IPS-18a (cell line): ENCODE measurements around the gene RUNX1.

Experiments
- H3K27ac ChIP-seq: one replicate; pipeline ENCODE4 v1.5.1; 2013; ENCODE audit warnings: low read length
- H3K27me3 ChIP-seq: one replicate; pipeline ENCODE4 v1.6.1; 2013; ENCODE audit warnings: mild to moderate bottlenecking, low read length; ENCODE audit not compliant: control insufficient read depth, insufficient read depth
- H3K36me3 ChIP-seq: one replicate; pipeline ENCODE4 v1.6.1; 2013; ENCODE audit warnings: low read depth, low read length; ENCODE audit not compliant: control insufficient read depth
- H3K4me1 ChIP-seq: one replicate; pipeline ENCODE4 v1.6.1; 2013; ENCODE audit warnings: low read depth, low read length; ENCODE audit not compliant: control insufficient read depth
- H3K4me3 ChIP-seq: one replicate; pipeline ENCODE4 v1.5.1; 2013; ENCODE audit warnings: low read length
- H3K9ac ChIP-seq: one replicate; pipeline ENCODE4 v1.6.1; 2013; ENCODE audit warnings: mild to moderate bottlenecking, low read length, moderate library complexity
- H3K9me3 ChIP-seq: one replicate; pipeline ENCODE4 v1.6.1; 2013; ENCODE audit warnings: low read depth, low read length; ENCODE audit not compliant: control insufficient read depth

RUNX1 gene

DNA sequence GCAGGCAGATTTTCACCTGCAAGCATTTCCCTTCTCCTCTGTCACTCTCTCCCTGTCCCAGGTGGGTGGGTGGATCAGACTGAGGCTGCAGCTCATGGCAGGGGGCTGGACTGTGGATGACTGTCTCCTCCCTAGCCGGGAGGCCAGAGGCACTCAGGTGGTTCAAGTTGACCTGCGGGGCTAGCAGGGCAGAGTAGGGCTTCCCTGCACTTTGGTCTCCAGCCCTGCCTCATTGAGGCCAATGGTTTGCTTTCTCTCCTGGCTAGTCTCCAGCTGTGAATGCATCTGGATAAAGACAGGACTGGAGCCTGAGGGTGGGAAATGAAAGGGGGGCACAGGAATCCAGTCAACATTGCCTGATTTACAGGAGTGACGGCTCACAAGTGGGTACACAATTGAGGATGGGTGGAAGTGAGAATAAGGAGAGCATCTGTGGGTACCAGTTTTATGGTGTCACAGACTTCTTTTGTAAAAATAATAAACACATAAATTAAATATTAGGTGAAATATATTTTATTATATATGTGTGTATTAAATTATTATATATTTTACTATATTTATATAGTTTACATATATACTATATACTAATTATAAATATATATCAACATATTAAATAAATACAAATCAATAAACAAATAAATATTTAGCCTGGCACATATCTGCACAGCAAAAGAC lies 25.6 kb downstream of the RUNX1 start:
- peaks cover 18% of the 10 kb centered on the region for H3K4me1 ChIP-seq
- peaks cover 31% of the 10 kb centered on the region for H3K27me3 ChIP-seq
- no peak overlapping the region for H3K4me3 ChIP-seq
- H3K9ac ChIP-seq, result no peak overlapping the region
- no peak overlapping the region for H3K27ac ChIP-seq
- H3K36me3 ChIP-seq, result no peaks in the 10 kb centered on the region
- H3K9me3 ChIP-seq, result no peaks in the 10 kb centered on the region

DNA sequence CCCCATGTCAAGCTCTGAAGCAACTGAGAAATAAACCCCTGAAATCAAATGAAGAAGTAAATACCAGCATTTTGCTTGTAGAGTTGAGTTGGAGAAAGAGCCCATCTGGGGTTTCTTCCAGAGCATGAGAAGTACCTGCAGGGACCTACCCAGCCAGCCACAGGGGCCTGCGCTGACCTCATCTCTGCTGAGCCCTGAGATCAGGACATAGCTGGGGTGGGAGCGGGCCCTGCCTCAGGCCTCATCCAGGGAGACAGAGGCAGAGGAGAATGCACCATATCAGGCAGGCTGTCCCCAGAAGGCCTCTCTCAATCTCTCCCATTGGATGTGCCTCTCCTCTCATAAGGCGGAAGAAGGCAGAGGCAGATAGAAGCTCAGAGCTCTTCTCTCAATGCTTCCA lies 27.6 kb downstream of the RUNX1 start:
- no peaks in the 10 kb centered on the region for H3K36me3 ChIP-seq
- H3K4me1 ChIP-seq, result peaks cover 5% of the 10 kb centered on the region
- H3K4me3 ChIP-seq, result no peak overlapping the region
- H3K9ac ChIP-seq, result no peak overlapping the region
- H3K27ac ChIP-seq, result no peak overlapping the region
- H3K9me3 ChIP-seq, result no peaks in the 10 kb centered on the region
- H3K27me3 ChIP-seq, result peaks cover 14% of the 10 kb centered on the region

DNA sequence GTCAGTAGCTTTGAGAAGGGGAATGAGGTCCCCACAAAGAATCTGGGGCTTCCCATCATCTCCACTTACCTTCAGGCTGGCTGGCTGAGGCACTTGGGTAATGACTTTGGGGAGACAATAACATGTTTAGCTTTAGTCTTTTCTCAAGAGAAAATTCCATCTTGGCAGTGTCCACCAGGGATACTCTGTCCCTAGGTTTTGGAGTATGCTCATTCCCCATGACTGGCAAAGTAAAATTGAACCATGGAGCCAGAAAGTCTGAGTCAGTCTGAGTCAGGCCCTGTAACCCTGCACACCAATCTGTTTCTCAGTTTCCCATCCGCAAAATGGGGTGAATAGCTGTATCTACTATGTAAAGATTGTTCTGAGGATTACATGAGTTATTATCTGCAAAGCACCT lies 28.2 kb downstream of the RUNX1 start:
- Histone ChIP-seq H3K27me3 (peaks cover 9% of the 10 kb centered on the region), H3K36me3 (no peaks in the 10 kb centered on the region), H3K4me3 (no peak overlapping the region), H3K9ac (no peak overlapping the region), H3K27ac (no peak overlapping the region), H3K9me3 (no peaks in the 10 kb centered on the region), H3K4me1 (no peaks in the 10 kb centered on the region)

DNA sequence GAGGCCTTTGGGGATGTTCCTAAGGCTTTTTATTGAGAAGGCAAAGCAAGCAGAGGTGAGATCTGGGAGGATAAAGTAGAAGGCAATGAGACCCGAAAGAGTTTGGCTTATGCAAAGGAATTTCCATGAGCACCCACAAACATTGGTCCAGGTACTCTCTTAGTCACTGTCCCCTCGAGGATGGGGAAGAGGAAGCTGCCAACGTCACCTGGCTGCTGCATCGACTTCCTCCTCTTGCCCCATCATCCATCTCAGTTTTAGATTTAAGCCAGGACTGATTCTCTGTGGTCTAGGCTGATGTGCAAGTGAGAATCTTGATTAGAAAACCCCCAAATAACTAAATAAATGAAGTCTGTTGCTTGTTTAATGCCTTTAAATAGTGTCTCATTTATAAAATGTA lies 28.7 kb downstream of the RUNX1 start:
- no peak overlapping the region for H3K4me3 ChIP-seq

DNA sequence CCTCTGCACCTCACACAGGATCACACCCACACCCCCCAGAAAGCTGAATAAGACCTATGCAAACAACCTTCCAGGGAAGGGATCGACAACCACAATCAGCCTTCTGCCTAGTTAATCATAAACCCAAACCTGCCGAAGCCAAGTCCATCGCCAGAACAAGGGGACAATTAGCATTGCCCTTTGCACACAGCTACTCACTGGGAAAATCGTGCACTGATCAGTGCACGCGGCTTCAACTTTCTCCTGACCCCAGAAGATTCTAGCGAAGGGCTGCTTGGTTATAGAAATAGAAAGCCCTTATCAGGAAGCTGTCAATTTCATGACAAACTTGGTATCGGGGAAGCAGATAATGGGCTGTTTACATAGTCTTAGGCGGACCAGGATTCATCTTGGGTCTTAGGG lies 29.5 kb downstream of the RUNX1 start:
- Histone ChIP-seq H3K36me3 (no peaks in the 10 kb centered on the region), H3K9me3 (no peaks in the 10 kb centered on the region), H3K4me3 (no peak overlapping the region), H3K4me1 (no peaks in the 10 kb centered on the region), H3K27ac (no peak overlapping the region), H3K27me3 (no peaks in the 10 kb centered on the region), H3K9ac (no peak overlapping the region)

More for the DNA sequence above, 28.7 kb downstream of the RUNX1 start:
- Histone ChIP-seq H3K4me1 (no peaks in the 10 kb centered on the region), H3K27me3 (peaks cover 4% of the 10 kb centered on the region), H3K9ac (no peak overlapping the region), H3K9me3 (no peaks in the 10 kb centered on the region), H3K27ac (no peak overlapping the region), H3K36me3 (no peaks in the 10 kb centered on the region)

DNA sequence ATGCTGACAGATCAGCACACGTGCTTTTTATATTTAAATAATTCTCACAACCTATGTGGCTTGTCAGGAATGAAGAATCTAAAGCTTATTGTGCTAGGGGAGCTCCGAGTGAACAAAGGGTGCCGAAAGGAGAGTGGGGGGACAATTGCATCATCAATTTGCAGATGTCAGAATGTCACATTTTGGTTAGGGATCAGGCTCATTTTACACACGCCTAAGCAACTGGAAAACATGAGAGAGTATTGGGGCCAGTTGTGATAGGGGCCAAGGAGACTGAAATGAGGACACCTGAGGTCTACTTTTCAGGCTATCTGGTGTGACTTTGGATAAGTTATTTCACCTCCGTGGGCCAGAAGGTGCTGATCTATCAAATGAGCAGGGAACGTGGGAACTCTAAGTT lies 31.8 kb downstream of the RUNX1 start:
- Histone ChIP-seq H3K4me1 (no peaks in the 10 kb centered on the region), H3K4me3 (no peak overlapping the region), H3K9me3 (no peaks in the 10 kb centered on the region), H3K27ac (no peak overlapping the region), H3K36me3 (no peaks in the 10 kb centered on the region), H3K9ac (no peak overlapping the region), H3K27me3 (no peaks in the 10 kb centered on the region)

DNA sequence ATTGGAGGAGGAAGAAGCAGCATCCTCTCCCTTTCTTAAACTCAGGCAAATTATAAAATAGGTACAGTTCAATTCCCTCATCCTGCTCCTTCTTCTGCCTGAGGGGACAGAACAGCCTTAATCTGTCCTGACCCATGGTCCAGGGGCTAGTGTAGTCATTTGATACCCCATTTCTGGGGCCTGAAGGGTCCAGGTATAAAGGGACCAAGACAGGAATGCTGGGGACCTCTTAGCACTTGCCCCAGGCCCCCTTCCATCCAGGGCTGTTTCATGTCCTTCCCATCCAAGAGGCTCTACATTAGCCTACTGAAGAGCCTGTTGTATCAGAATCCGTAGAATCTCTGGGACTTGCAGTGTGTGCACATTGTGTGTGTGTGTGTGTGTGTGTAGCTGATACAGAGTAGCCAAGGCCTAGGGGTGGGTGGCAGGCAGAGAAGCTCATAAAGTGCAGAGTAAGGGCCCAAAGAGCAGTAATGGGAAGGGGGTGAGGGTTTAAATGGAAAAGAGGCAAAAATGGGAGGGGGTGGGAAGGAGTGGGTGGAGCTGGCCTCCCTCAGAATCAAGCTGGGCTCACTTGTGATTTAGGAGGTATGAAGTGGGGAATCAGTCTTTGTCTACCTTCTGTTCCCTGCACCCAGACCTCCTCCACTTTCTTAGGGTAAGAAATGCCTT lies 32.4 kb downstream of the RUNX1 start:
- no peaks in the 10 kb centered on the region for H3K4me1 ChIP-seq
- no peaks in the 10 kb centered on the region for H3K27me3 ChIP-seq

DNA sequence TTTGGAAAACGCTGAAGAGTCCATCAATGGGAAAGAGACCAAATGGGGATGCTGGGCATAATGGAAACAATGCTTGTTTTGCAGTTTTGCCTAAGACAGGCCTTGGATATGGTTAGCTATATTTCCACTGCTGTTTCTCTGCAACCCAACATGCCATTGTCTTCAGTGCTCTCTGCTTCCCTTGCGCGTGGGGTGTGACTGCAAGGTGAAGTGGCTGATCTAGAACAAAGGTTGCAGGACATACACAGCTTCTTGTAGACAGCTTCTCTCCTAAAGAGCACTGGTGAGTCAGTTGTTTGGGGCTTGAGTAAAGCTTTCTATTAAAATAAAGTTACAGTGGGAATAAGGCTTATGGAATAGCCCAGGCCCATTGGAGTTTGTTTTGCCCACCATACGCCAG lies 33.0 kb downstream of the RUNX1 start:
- no peaks in the 10 kb centered on the region for H3K9me3 ChIP-seq
- no peak overlapping the region for H3K4me3 ChIP-seq
- H3K4me1 ChIP-seq, result no peaks in the 10 kb centered on the region
- no peaks in the 10 kb centered on the region for H3K36me3 ChIP-seq
- no peak overlapping the region for H3K27ac ChIP-seq
- H3K27me3 ChIP-seq, result no peaks in the 10 kb centered on the region
- H3K9ac ChIP-seq, result no peak overlapping the region

More for the DNA sequence above, 32.4 kb downstream of the RUNX1 start:
- H3K4me3 ChIP-seq, result no peak overlapping the region
- no peak overlapping the region for H3K9ac ChIP-seq
- no peak overlapping the region for H3K27ac ChIP-seq
- no peaks in the 10 kb centered on the region for H3K36me3 ChIP-seq
- H3K9me3 ChIP-seq, result no peaks in the 10 kb centered on the region

DNA sequence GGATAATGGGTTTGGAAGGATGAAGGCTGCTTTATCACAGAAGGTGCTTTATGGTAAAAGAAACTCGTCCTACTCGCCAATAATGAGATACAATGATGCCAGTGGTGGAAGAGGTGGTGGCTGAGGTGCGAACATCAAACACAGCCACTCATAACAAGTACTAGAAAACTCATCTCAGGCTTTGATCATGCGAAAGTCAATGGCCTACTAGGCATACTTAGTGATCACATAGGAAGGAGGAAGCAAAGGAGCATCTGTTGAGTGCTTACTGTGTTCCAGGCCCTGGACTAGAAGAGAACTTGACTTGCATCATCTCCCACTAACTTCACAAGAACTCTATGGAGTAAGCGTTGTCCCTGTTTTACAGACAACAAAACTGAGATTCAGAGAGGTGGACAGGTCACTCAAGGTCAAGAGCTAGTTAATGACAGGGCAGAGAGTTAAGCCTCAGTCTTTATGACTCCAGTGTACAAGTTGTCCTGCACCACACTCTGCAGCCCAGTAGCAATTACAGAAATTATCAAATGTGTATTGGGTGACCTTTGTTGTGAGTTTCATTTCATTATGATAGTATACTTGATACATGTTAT lies 33.6 kb downstream of the RUNX1 start:
- no peaks in the 10 kb centered on the region for H3K36me3 ChIP-seq
- no peak overlapping the region for H3K4me3 ChIP-seq
- H3K27me3 ChIP-seq, result no peaks in the 10 kb centered on the region
- H3K4me1 ChIP-seq, result no peaks in the 10 kb centered on the region
- H3K27ac ChIP-seq, result no peak overlapping the region
- H3K9me3 ChIP-seq, result no peaks in the 10 kb centered on the region
- H3K9ac ChIP-seq, result no peak overlapping the region

DNA sequence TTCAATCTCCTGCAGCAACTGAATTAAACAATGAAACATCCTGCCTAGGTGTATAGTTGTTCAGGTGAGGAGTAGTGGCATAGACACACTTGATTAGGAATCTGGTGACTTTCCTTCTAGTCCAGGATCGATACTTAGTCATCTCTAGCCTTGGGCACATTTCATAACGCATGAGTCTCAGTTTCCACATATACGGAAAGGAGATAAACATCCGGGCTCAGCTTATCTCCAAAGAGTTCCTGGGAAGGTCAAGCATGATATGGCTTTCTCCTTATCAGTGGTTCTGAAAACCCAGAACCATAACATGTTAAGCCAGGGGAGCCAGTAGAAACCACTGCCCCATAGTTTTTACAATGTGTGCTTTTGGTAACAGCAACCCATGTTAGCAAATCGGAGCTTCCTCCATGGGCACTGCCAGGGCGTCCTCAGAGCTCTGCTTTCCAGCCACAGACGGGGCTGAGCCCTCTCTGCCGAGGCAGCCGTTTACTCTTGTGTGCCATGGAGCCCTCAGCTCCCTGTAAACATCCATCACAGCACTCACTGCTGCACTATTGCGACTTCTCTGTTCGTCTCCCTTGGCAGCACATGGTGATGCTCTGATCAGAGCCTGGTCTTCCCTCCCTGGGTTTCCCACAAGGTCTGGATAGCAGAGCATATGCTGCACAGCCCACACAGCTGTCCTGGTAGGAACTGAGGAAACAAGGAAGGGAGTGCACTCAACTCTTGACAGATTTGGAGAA lies 34.6 kb downstream of the RUNX1 start:
- Histone ChIP-seq H3K36me3 (no peaks in the 10 kb centered on the region), H3K27ac (no peak overlapping the region), H3K4me3 (no peak overlapping the region), H3K27me3 (no peaks in the 10 kb centered on the region), H3K4me1 (no peaks in the 10 kb centered on the region), H3K9ac (no peak overlapping the region), H3K9me3 (no peaks in the 10 kb centered on the region)

DNA sequence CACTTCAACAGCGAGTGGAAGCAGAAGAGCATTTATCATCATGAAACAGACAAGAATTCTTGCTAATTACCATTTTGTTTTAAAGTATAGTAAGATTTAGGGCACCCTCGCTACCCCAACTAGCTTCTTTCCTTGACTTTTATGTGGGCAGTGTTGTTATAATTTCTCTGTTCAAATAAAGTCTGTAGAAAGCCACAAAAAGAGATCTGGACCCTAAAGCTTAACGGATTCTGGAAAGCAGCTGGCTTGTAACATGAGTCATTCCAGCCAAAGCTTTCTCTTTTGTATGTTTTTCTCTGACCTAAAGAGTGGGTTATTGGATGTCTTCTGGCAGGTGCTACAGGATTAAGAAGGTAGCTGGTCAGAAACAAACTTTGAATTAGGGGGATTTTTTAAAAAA lies 37.4 kb downstream of the RUNX1 start:
- Histone ChIP-seq H3K27ac (no peak overlapping the region), H3K9ac (no peak overlapping the region), H3K4me1 (no peaks in the 10 kb centered on the region), H3K9me3 (no peaks in the 10 kb centered on the region), H3K4me3 (no peak overlapping the region), H3K36me3 (no peaks in the 10 kb centered on the region), H3K27me3 (no peaks in the 10 kb centered on the region)
